A549 (cell line): ENCODE data around the gene FHAD1. TPM values are rescaled to one million over a fixed set of nuclear protein-coding genes. Genes with fewer than 3 reads are reported as not detected.
A peak's percentile ranks its signal among the peaks of the same experiment; 100 is the strongest.

Experiments used
- ATAC-seq, 2 experiments: fragments of 200-7000 bp in 1 of 2; fragments of >200 bp in 1 of 2; cut with Nextera tagmentation in 1 of 2; cut with Tn5 transposase in 1 of 2; 3 replicates each; pipeline versions ENCODE4 v1.8.0 to v1.9.1; 2018 to 2020; ENCODE audit warnings: mild to moderate bottlenecking in 1 of 2, moderate library complexity in 1 of 2
- CTCF ChIA-PET: fragments of 300-600 bp; sonication (Branson Sonifier 250); formaldehyde crosslinking; extraction: SDS; loops from one replicate; lab custom pipeline; 2021; ENCODE audit warnings: antibody characterized with exemption, inconsistent platforms; lab: Yijun Ruan, JAX
- POLR2A ChIA-PET: fragments of 350-600 bp; formaldehyde crosslinking; extraction: SDS; loops from one replicate; lab custom pipeline; 2021; ENCODE audit warnings: antibody characterized with exemption, inconsistent platforms; lab: Yijun Ruan, JAX
- DNase-seq, 2 experiments: peaks; one replicate each; pipeline versions ENCODE4 v3.0.0 to v3.0.0-alpha.2; 2011 to 2016; ENCODE audit warnings: low read depth in 1 of 2, low spot score in 1 of 2
- FAIRE-seq: peaks from 2 replicates; lab custom pipeline; 2011; peaks lifted over from hg19 to GRCh38; lab: Jason Lieb, UNC
- H3K27ac ChIP-seq, 2 experiments: fragments of >200 bp; sonication (Bioruptor Twin); formaldehyde crosslinking; 3 replicates each; pipeline ENCODE4 v1.5.1; 2016 to 2017
- H3K4me1 ChIP-seq: fragments of >200 bp; sonication (Bioruptor Twin); formaldehyde crosslinking; 3 replicates; pipeline ENCODE4 v1.6.1; 2016
- H3K4me2 ChIP-seq: fragments of >200 bp; sonication (Bioruptor Twin); formaldehyde crosslinking; 3 replicates; pipeline ENCODE4 v1.6.1; 2016
- H3K4me3 ChIP-seq: fragments of >200 bp; sonication (Bioruptor Twin); formaldehyde crosslinking; 3 replicates; pipeline ENCODE4 v1.5.1; 2016
- H3K9me3 ChIP-seq: fragments of >200 bp; sonication (Bioruptor Twin); formaldehyde crosslinking; 3 replicates; pipeline ENCODE4 v1.6.1; 2016
- CBX2 ChIP-seq: fragments of 200-600 bp; sonication (generic); IDR thresholded peaks from 2 replicates; pipeline ENCODE4 v1.6.1; 2016; ENCODE audit warnings: low read depth, mild to moderate bottlenecking, borderline replicate concordance
- CEBPB ChIP-seq, 2 experiments: fragments of >200 bp in 1 of 2; sonication (Bioruptor Twin) in 1 of 2; formaldehyde crosslinking in 1 of 2; IDR thresholded peaks; 2 replicates each; pipeline ENCODE4 v1.6.1; 2012 to 2016
- CHD2 ChIP-seq: fragments of 150-350 bp; IDR thresholded peaks from 2 replicates; pipeline ENCODE4 v1.6.1; 2014; ENCODE audit warnings: low read length; ENCODE audit not compliant: partially characterized antibody
- EHF ChIP-seq: fragments of 250-450 bp; sonication (Bioruptor Pico); IDR thresholded peaks from 2 replicates; pipeline ENCODE4 v1.5.0; 2020; ENCODE audit warnings: mild to moderate bottlenecking
- EHMT2 ChIP-seq: fragments of 200-600 bp; sonication (generic); IDR thresholded peaks from 2 replicates; pipeline ENCODE4 v1.6.1; 2016; ENCODE audit warnings: antibody characterized with exemption, low read depth, mild to moderate bottlenecking, moderate library complexity
- ESRRA ChIP-seq: fragments of 150-350 bp; IDR thresholded peaks from 2 replicates; pipeline ENCODE4 v1.6.1; 2014; ENCODE audit warnings: mild to moderate bottlenecking, low read length, borderline replicate concordance
- HOXA7 ChIP-seq: fragments of 250-450 bp; sonication (Bioruptor Pico); IDR thresholded peaks from 2 replicates; pipeline ENCODE4 v1.5.0; 2020; ENCODE audit warnings: mild to moderate bottlenecking, moderate library complexity
- HOXB13 ChIP-seq: fragments of 250-450 bp; sonication (Bioruptor Pico); IDR thresholded peaks from 2 replicates; pipeline ENCODE4 v1.5.0; 2020; ENCODE audit warnings: low read depth, mild to moderate bottlenecking, moderate library complexity
- HOXB5 ChIP-seq: fragments of 250-450 bp; sonication (Bioruptor Pico); IDR thresholded peaks from 2 replicates; pipeline ENCODE4 v1.5.0; 2020; ENCODE audit warnings: mild to moderate bottlenecking, moderate library complexity
- JUN ChIP-seq, 2 experiments: fragments of >200 bp; sonication (Bioruptor Twin); formaldehyde crosslinking; IDR thresholded peaks; 2 replicates in 1 of 2; 3 replicates in 1 of 2; pipeline ENCODE4 v1.6.1; 2016 to 2017
- KDM1A ChIP-seq: fragments of 200-600 bp; sonication (generic); IDR thresholded peaks from 2 replicates; pipeline ENCODE4 v1.6.1; 2016; ENCODE audit warnings: low read depth, mild to moderate bottlenecking
- MAFK ChIP-seq: fragments of 450-650 bp; IDR thresholded peaks from 2 replicates; pipeline ENCODE4 v1.6.1; 2014; ENCODE audit not compliant: partially characterized antibody
- MYC ChIP-seq: IDR thresholded peaks from 2 replicates; pipeline ENCODE4 v1.6.1; 2012; ENCODE audit warnings: mild to moderate bottlenecking, inconsistent platforms, low read length, improper control_type of control experiment, borderline replicate concordance
- NR3C1 ChIP-seq: fragments of >200 bp; sonication (Bioruptor Twin); formaldehyde crosslinking; IDR thresholded peaks from 3 replicates; pipeline ENCODE4 v1.6.1; 2017
- PHF8 ChIP-seq: fragments of 200-600 bp; sonication (generic); IDR thresholded peaks from 2 replicates; pipeline ENCODE4 v1.6.1; 2016; ENCODE audit warnings: low read depth, mild to moderate bottlenecking, antibody characterized with exemption, moderate library complexity, borderline replicate concordance
- RAD21 ChIP-seq, 2 experiments: fragments of >200 bp in 1 of 2; sonication (Bioruptor Twin) in 1 of 2; formaldehyde crosslinking in 1 of 2; IDR thresholded peaks in 1 of 2; conservative IDR thresholded peaks in 1 of 2; 2 replicates in 1 of 2; 3 replicates in 1 of 2; pipeline ENCODE4 v1.6.1; 2012 to 2018; ENCODE audit warnings: inconsistent platforms in 1 of 2
- RARB ChIP-seq: fragments of 250-450 bp; sonication (Bioruptor Pico); IDR thresholded peaks from 2 replicates; pipeline ENCODE4 v1.8.0; 2021; ENCODE audit warnings: mild to moderate bottlenecking, moderate library complexity
- RFX5 ChIP-seq: fragments of 450-650 bp; IDR thresholded peaks from 2 replicates; pipeline ENCODE4 v1.7.1; 2014; ENCODE audit warnings: antibody characterized with exemption, mild to moderate bottlenecking, moderate library complexity
- RNF2 ChIP-seq: fragments of 200-600 bp; sonication (generic); IDR thresholded peaks from 2 replicates; pipeline ENCODE4 v1.6.1; 2016; ENCODE audit warnings: low read depth, mild to moderate bottlenecking, antibody characterized with exemption, moderate library complexity, borderline replicate concordance
- ZC3H11A ChIP-seq: fragments of 450-650 bp; IDR thresholded peaks from 2 replicates; pipeline ENCODE4 v1.6.1; 2014; ENCODE audit warnings: antibody characterized with exemption, mild to moderate bottlenecking
- ZNF302 ChIP-seq: fragments of 250-450 bp; sonication (Bioruptor Pico); IDR thresholded peaks from 2 replicates; pipeline ENCODE4 v1.9.0; 2021; ENCODE audit warnings: inconsistent platforms, mild to moderate bottlenecking, moderate library complexity
- ZSCAN20 ChIP-seq: fragments of 250-450 bp; sonication (Bioruptor Pico); IDR thresholded peaks from 2 replicates; pipeline ENCODE4 v1.8.0; 2022; ENCODE audit warnings: mild to moderate bottlenecking, moderate library complexity
- WGBS: methylation state at CpG from one replicate; pipeline ENCODE4 v1.1.6; 2017; ENCODE audit errors: missing lambda C conversion rate; 5-methylcytosine and 5-hydroxymethylcytosine counted together
- polyA plus RNA-seq, 4 experiments: library from polyadenylated mRNA; depleted of rRNA in 3 of 4; stranded (reverse); fragments of >200 nt; fragmentation: RNase III in 1 of 4; extraction: RNeasy Plus Mini Kit Qiagen cat#74134 plus additional on column Dnase treatment in 1 of 4; gene quantifications; 2 replicates in 3 of 4; 3 replicates in 1 of 4; pipeline ENCODE4 v1.2.3, GENCODE V29; 2011 to 2017
- TF ChIP-seq, protein P1 (sequence below): fragments of 200-600 bp; sonication (generic); IDR thresholded peaks from 2 replicates; pipeline ENCODE4 v1.6.1; 2016; ENCODE audit warnings: antibody characterized with exemption, mild to moderate bottlenecking, moderate library complexity
- TF ChIP-seq, protein P2 (sequence below): fragments of 450-650 bp; IDR thresholded peaks from 2 replicates; pipeline ENCODE4 v1.6.1; 2014; ENCODE audit warnings: antibody characterized with exemption
- TF ChIP-seq, protein P3 (sequence below): fragments of 150-350 bp; IDR thresholded peaks from 2 replicates; pipeline ENCODE4 v1.6.1; 2014; ENCODE audit warnings: low read depth, mild to moderate bottlenecking, low read length

Gene FHAD1
- polyA plus RNA-seq, 2 of the 4 experiments (the other 2 are of a cell fraction), result 0.31 to 0.32 TPM

DNA sequence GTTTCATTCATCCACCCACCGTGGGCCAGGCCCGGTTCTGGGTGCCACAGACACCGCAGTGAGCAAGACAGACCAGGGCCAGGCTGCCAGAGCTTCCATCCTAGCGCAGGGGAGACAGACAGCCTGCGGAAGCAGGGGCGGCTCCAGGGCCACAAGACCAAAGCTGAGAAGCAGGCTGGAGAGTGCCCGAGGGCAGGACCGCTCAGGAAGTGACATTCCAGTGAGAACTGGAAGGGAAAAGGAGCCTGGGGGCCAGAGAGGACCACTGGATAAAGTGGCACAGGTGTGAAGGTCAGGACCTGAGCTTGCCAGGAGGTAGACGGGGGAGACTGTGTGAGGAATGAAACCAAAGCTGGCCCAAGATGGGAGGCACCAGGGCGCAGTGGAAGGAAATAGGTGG is 103.1 kb downstream of the FHAD1 start:
- no peak for TF ChIP-seq EHMT2
- TF ChIP-seq ZNF302, result no peak
- no peak for TF ChIP-seq HOXA7 (CRISPR knock-in tag)
- TF ChIP-seq EHF (CRISPR knock-in tag), result no peak
- no peaks in the 10 kb centered on the region for H3K9me3 ChIP-seq
- DNase-seq, result no peak
- H3K27ac ChIP-seq, result peak overlapping the region; percentile 93 to 96
- FAIRE-seq, result no peak
- no peak overlapping the region for H3K4me3 ChIP-seq
- no peak for ATAC-seq
- ChIA-PET CTCF (interaction anchor here (0.8 to 2.4 kb wide), 5 partner anchors 9 to 77 kb away, joined by 3 to 12 read pairs (median 4); no protein-coding TSS in a partner anchor), POLR2A (no interaction called here)
- peaks cover 51% of the 10 kb centered on the region for H3K4me1 ChIP-seq
- WGBS, result 93% methylated on average over 10 of the region's 10 CpGs
- no peak overlapping the region for H3K4me2 ChIP-seq

DNA sequence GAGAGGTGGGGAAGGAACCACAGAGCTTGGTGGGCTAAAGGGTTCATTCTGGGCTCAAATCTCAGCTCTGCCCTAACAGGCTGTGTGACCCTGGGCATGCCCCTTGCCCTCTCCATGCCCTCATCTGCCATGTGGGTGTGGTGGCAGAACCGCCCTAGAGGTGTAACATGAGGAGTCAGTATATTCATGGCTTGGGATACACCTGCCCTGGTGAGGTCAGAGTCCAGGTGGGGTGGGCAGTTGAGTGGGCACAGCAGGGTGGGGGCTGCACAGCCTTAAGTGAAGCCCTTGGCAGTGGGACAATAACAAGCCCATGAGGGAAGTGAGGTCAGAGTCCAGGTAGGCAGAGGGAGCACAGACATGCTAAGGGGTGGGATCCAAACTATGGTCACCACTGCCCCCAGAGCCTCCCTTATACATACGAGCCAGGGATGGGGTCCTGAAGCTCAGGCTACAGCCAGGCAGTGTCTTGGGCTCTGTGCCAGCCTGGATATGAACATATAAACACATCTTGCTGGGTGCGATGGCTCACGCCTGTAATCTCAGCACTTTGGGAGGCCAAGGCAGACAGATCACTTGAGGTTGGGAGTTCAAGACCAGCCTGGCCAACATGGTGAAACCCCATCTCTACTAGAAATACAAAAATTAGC is 103.7 kb downstream of the FHAD1 start:
- ChIA-PET CTCF (interaction anchor here (1.0 to 2.4 kb wide), 4 partner anchors 9 to 77 kb away, joined by 3 to 12 read pairs (median 4); no protein-coding TSS in a partner anchor), POLR2A (no interaction called here)
- no peak overlapping the region for H3K4me3 ChIP-seq
- FAIRE-seq, result no peak
- peak overlapping the region; percentile 1; the same call in 1 of the 3 replicates for H3K4me2 ChIP-seq
- WGBS, result 76% methylated on average over 4 of the region's 4 CpGs
- TF ChIP-seq JUN (IDR thresholded peaks at IDR 0.05) (no peak), MYC (no peak), KDM1A (no peak), RAD21 (conservative IDR thresholded peaks at IDR 0.05 in 1 of 2, IDR thresholded peaks at IDR 0.05 in 1 of 2) (no peak), ZSCAN20 (CRISPR knock-in tag) (no peak), CEBPB (IDR thresholded peaks at IDR 0.05) (no peak)
- TF ChIP-seq, protein P1, sequence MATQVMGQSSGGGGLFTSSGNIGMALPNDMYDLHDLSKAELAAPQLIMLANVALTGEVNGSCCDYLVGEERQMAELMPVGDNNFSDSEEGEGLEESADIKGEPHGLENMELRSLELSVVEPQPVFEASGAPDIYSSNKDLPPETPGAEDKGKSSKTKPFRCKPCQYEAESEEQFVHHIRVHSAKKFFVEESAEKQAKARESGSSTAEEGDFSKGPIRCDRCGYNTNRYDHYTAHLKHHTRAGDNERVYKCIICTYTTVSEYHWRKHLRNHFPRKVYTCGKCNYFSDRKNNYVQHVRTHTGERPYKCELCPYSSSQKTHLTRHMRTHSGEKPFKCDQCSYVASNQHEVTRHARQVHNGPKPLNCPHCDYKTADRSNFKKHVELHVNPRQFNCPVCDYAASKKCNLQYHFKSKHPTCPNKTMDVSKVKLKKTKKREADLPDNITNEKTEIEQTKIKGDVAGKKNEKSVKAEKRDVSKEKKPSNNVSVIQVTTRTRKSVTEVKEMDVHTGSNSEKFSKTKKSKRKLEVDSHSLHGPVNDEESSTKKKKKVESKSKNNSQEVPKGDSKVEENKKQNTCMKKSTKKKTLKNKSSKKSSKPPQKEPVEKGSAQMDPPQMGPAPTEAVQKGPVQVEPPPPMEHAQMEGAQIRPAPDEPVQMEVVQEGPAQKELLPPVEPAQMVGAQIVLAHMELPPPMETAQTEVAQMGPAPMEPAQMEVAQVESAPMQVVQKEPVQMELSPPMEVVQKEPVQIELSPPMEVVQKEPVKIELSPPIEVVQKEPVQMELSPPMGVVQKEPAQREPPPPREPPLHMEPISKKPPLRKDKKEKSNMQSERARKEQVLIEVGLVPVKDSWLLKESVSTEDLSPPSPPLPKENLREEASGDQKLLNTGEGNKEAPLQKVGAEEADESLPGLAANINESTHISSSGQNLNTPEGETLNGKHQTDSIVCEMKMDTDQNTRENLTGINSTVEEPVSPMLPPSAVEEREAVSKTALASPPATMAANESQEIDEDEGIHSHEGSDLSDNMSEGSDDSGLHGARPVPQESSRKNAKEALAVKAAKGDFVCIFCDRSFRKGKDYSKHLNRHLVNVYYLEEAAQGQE, result no peak
- TF ChIP-seq, protein P2, sequence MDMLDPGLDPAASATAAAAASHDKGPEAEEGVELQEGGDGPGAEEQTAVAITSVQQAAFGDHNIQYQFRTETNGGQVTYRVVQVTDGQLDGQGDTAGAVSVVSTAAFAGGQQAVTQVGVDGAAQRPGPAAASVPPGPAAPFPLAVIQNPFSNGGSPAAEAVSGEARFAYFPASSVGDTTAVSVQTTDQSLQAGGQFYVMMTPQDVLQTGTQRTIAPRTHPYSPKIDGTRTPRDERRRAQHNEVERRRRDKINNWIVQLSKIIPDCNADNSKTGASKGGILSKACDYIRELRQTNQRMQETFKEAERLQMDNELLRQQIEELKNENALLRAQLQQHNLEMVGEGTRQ, result no peak
- no peak for DNase-seq
- peaks cover 57% of the 10 kb centered on the region for H3K4me1 ChIP-seq
- H3K9me3 ChIP-seq, result no peaks in the 10 kb centered on the region
- H3K27ac ChIP-seq, result peak overlapping the region; percentile 93 to 96
- ATAC-seq, result no peak

DNA sequence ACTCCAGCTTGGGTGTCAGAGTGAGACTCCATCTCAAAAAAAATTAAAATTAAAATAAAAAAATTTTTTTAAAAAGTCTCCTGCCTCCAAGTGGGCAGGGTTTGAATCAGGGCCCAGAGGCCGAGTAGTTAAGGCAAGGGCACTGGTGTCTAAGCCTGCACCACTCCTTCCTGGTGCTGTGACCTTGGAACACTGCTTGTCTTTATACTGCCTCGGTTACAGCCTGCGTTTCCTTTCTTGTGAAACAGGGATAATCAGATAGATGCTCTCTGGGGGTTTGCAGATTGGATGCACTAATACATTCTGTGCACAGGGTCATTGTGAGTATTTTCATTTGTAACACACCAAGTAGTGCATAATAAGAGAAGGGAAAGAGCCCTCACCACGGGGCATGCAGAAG is 104.3 kb downstream of the FHAD1 start:
- CTCF ChIA-PET, result interaction anchor here (1.2 to 2.4 kb wide), 3 partner anchors 27 to 76 kb away, joined by 3 to 12 read pairs (median 4); no protein-coding TSS in a partner anchor
- Histone ChIP-seq H3K27ac (peak overlapping the region; percentile 93 to 96), H3K9me3 (no peaks in the 10 kb centered on the region), H3K4me1 (peaks cover 60% of the 10 kb centered on the region), H3K4me2 (peak overlapping the region; percentile 63), H3K4me3 (no peak overlapping the region)
- 71% methylated on average over 4 of the region's 4 CpGs for WGBS
- FAIRE-seq (no peak), ATAC-seq (no peak), DNase-seq (no peak)
- TF ChIP-seq ZNF302 (no peak), ZC3H11A (no peak), HOXB5 (CRISPR knock-in tag) (no peak), CBX2 (no peak), HOXB13 (CRISPR knock-in tag) (no peak), ZSCAN20 (CRISPR knock-in tag) (no peak), NR3C1 (no peak), EHMT2 (no peak), ESRRA (no peak), PHF8 (no peak), RARB (no peak), RNF2 (no peak), CHD2 (no peak), MAFK (no peak), RFX5 (no peak)
- TF ChIP-seq, protein P3, sequence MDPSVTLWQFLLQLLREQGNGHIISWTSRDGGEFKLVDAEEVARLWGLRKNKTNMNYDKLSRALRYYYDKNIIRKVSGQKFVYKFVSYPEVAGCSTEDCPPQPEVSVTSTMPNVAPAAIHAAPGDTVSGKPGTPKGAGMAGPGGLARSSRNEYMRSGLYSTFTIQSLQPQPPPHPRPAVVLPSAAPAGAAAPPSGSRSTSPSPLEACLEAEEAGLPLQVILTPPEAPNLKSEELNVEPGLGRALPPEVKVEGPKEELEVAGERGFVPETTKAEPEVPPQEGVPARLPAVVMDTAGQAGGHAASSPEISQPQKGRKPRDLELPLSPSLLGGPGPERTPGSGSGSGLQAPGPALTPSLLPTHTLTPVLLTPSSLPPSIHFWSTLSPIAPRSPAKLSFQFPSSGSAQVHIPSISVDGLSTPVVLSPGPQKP, result no peak
- POLR2A ChIA-PET, result no interaction called here
